SK-N-SH treated with all-trans-retinoic acid at 6 μM for 48 hours (cell line): ENCODE measurements around the gene NCKAP5.

Experiments
- ATAC-seq: fragments of 200-7000 bp; cut with Tn5 transposase; 3 replicates; pipeline ENCODE4 v1.9.1; 2020; ENCODE audit warnings: mild to moderate bottlenecking, moderate library complexity
- ARNTL ChIP-seq: fragments of 450-650 bp; formaldehyde crosslinking; IDR thresholded peaks from 2 replicates; pipeline ENCODE4 v1.5.0; 2020; ENCODE audit warnings: low read depth, mild to moderate bottlenecking, moderate library complexity, borderline replicate concordance
- BACH2 ChIP-seq: fragments of 250-450 bp; sonication (Bioruptor Pico); IDR thresholded peaks from 2 replicates; pipeline ENCODE4 v1.9.0; 2021; ENCODE audit warnings: mild to moderate bottlenecking, borderline replicate concordance
- CSRNP3 ChIP-seq: fragments of 250-450 bp; sonication (Bioruptor Pico); IDR thresholded peaks from 2 replicates; pipeline ENCODE4 v1.5.1; 2021; ENCODE audit warnings: mild to moderate bottlenecking, moderate library complexity
- GLIS3 ChIP-seq: fragments of 250-450 bp; sonication (Bioruptor Pico); IDR thresholded peaks from 2 replicates; pipeline ENCODE4 v1.5.0; 2020; ENCODE audit warnings: mild to moderate bottlenecking, moderate library complexity
- ISL1 ChIP-seq: fragments of 250-450 bp; sonication (Bioruptor Pico); IDR thresholded peaks from 2 replicates; pipeline ENCODE4 v2.1.2; 2022; ENCODE audit warnings: mild to moderate bottlenecking, moderate library complexity
- OSR1 ChIP-seq: fragments of 250-450 bp; sonication (Bioruptor Pico); IDR thresholded peaks from 2 replicates; pipeline ENCODE4 v1.8.0; 2022; ENCODE audit warnings: moderate library complexity, mild to moderate bottlenecking, inconsistent platforms
- PATZ1 ChIP-seq: fragments of 250-450 bp; sonication (Bioruptor Pico); IDR thresholded peaks from 2 replicates; pipeline ENCODE4 v1.8.0; 2020; ENCODE audit warnings: mild to moderate bottlenecking, moderate library complexity, borderline replicate concordance
- PPARA ChIP-seq: fragments of 250-450 bp; sonication (Bioruptor Pico); IDR thresholded peaks from 2 replicates; pipeline ENCODE4 v1.5.0; 2020; ENCODE audit warnings: mild to moderate bottlenecking, borderline replicate concordance
- SNAI2 ChIP-seq: fragments of 250-450 bp; sonication (Bioruptor Pico); IDR thresholded peaks from 2 replicates; pipeline ENCODE4 v1.5.0; 2020; ENCODE audit warnings: mild to moderate bottlenecking, moderate library complexity
- ZC3H10 ChIP-seq: fragments of 250-450 bp; sonication (Bioruptor Pico); IDR thresholded peaks from 2 replicates; pipeline ENCODE4 v1.5.1; 2021; ENCODE audit warnings: mild to moderate bottlenecking, moderate library complexity
- ZNF565 ChIP-seq: fragments of 450-650 bp; formaldehyde crosslinking; conservative IDR thresholded peaks from 2 replicates; pipeline ENCODE4 v1.5.0; 2020; ENCODE audit warnings: low read depth, mild to moderate bottlenecking, moderate library complexity
- ZNF70 ChIP-seq: fragments of 450-650 bp; formaldehyde crosslinking; IDR thresholded peaks from 2 replicates; pipeline ENCODE4 v1.5.0; 2020; ENCODE audit warnings: mild to moderate bottlenecking, moderate library complexity
- TF ChIP-seq, protein P1 (sequence below): fragments of 250-450 bp; sonication (Bioruptor Pico); IDR thresholded peaks from 2 replicates; pipeline ENCODE4 v1.5.0; 2020; ENCODE audit warnings: mild to moderate bottlenecking, moderate library complexity
- TF ChIP-seq, protein P2 (sequence below): fragments of 250-450 bp; sonication (Bioruptor Pico); IDR thresholded peaks from 2 replicates; pipeline ENCODE4 v1.5.1; 2020; ENCODE audit warnings: low read depth, mild to moderate bottlenecking, moderate library complexity
- TF ChIP-seq, protein P3 (sequence below): fragments of 250-450 bp; sonication (Bioruptor Pico); IDR thresholded peaks from 2 replicates; pipeline ENCODE4 v1.8.0; 2021; ENCODE audit warnings: low read depth, mild to moderate bottlenecking, moderate library complexity, borderline replicate concordance

The NCKAP5 gene

DNA sequence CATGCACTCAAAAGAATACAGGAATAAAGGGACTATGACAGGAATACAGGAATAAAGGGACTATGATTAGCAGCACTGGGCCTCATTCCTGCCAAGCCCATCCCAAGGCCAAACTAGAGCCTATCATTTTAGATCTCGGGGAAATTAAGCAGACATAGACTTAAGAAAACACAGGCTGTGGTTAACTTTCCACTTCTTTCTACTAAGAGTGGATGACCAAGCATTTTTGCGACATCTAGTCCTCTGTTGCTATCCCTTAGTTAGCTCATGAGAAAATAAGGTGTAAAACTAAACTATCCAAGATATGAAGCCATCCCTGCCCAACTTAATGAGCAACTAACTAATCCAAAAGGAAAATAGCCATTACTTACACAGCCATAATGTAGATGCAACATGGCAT, 904.2 kb downstream of the NCKAP5 start (continued):
- TF ChIP-seq PATZ1 (CRISPR knock-in tag) (no peak), OSR1 (CRISPR knock-in tag) (no peak), ISL1 (CRISPR knock-in tag) (no peak), ZC3H10 (CRISPR knock-in tag) (no peak), PPARA (CRISPR knock-in tag) (no peak)
- TF ChIP-seq, protein P1, sequence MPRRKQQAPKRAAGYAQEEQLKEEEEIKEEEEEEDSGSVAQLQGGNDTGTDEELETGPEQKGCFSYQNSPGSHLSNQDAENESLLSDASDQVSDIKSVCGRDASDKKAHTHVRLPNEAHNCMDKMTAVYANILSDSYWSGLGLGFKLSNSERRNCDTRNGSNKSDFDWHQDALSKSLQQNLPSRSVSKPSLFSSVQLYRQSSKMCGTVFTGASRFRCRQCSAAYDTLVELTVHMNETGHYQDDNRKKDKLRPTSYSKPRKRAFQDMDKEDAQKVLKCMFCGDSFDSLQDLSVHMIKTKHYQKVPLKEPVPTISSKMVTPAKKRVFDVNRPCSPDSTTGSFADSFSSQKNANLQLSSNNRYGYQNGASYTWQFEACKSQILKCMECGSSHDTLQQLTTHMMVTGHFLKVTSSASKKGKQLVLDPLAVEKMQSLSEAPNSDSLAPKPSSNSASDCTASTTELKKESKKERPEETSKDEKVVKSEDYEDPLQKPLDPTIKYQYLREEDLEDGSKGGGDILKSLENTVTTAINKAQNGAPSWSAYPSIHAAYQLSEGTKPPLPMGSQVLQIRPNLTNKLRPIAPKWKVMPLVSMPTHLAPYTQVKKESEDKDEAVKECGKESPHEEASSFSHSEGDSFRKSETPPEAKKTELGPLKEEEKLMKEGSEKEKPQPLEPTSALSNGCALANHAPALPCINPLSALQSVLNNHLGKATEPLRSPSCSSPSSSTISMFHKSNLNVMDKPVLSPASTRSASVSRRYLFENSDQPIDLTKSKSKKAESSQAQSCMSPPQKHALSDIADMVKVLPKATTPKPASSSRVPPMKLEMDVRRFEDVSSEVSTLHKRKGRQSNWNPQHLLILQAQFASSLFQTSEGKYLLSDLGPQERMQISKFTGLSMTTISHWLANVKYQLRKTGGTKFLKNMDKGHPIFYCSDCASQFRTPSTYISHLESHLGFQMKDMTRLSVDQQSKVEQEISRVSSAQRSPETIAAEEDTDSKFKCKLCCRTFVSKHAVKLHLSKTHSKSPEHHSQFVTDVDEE, result no peak

DNA sequence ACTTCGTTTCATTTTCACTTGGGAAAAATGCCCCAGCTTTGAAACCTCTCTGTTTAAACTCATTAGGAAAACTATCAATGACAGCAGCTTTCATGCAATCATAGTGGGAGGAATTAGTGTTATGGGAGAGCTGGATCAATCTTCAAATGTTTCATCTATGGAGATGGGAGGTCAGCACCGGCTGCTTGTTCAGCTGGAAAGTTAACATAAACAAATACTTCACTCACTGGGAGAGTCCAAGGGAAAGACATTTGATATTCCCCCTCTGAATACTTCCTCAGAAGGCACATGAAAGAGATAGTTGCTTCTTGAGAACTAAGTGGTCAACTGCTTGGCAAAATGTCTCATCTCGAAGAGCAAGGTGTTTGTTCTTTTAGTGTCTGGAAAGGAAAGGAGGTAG, 905.5 kb downstream of the NCKAP5 start:
- ATAC-seq, result no peak

DNA sequence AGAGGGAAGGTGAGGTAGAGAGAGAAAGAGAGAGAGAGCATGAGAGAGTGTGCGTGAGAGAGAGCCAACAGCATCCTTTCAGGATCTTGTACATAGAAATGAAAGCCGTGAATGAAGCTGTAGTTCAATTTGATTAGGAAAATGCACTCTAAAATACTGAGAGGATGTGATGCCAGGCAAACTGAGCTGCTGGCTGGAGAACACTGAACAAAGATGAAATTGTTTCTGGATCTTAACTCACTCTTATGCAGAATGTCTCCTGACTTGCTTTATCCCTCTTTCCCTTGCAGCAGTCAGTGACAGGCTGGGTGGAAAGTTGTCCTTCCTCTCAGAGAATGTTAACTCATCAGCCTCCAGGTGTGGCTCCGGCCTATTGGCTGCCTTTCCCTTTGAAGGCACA, 908.9 kb downstream of the NCKAP5 start:
- ATAC-seq, result no peak

More for the DNA sequence above, 905.5 kb downstream of the NCKAP5 start:
- no peak for TF ChIP-seq ZC3H10 (CRISPR knock-in tag)
- TF ChIP-seq BACH2, result no peak
- TF ChIP-seq OSR1 (CRISPR knock-in tag), result no peak
- no peak for TF ChIP-seq SNAI2
- TF ChIP-seq ARNTL (CRISPR knock-in tag), result no peak
- TF ChIP-seq, protein P2, sequence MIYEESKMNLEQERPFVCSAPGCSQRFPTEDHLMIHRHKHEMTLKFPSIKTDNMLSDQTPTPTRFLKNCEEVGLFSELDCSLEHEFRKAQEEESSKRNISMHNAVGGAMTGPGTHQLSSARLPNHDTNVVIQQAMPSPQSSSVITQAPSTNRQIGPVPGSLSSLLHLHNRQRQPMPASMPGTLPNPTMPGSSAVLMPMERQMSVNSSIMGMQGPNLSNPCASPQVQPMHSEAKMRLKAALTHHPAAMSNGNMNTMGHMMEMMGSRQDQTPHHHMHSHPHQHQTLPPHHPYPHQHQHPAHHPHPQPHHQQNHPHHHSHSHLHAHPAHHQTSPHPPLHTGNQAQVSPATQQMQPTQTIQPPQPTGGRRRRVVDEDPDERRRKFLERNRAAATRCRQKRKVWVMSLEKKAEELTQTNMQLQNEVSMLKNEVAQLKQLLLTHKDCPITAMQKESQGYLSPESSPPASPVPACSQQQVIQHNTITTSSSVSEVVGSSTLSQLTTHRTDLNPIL, result no peak
- TF ChIP-seq CSRNP3 (CRISPR knock-in tag), result no peak
- no peak for TF ChIP-seq ZNF70 (CRISPR knock-in tag)
- TF ChIP-seq, protein P3, sequence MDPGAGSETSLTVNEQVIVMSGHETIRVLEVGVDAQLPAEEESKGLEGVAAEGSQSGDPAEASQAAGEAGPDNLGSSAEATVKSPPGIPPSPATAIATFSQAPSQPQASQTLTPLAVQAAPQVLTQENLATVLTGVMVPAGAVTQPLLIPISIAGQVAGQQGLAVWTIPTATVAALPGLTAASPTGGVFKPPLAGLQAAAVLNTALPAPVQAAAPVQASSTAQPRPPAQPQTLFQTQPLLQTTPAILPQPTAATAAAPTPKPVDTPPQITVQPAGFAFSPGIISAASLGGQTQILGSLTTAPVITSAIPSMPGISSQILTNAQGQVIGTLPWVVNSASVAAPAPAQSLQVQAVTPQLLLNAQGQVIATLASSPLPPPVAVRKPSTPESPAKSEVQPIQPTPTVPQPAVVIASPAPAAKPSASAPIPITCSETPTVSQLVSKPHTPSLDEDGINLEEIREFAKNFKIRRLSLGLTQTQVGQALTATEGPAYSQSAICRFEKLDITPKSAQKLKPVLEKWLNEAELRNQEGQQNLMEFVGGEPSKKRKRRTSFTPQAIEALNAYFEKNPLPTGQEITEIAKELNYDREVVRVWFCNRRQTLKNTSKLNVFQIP (CRISPR knock-in tag), result no peak

GRCh38 chr2:132656266-132656975, 911.8 kb downstream of the NCKAP5 start:
- TF ChIP-seq ZNF565 (CRISPR knock-in tag) (no peak), GLIS3 (no peak), SNAI2 (no peak)
- TF ChIP-seq, all 23 proteins: peak for 0
- ATAC-seq, result no peak

More for the DNA sequence above, 908.9 kb downstream of the NCKAP5 start:
- TF ChIP-seq, protein P3 (CRISPR knock-in tag), result no peak
- TF ChIP-seq PPARA (CRISPR knock-in tag), result no peak
- TF ChIP-seq ZC3H10 (CRISPR knock-in tag), result no peak
- no peak for TF ChIP-seq ZNF565 (CRISPR knock-in tag)
